HG02623 (cell line): ENCODE data around the gene AHRR.
"Not testable (repeated sequence)": the region's sequence is repeated elsewhere in the genome, so short reads cannot be mapped to it uniquely, and the experiment has no call there.

Experiments
- ATAC-seq: cut with Tn5 transposase; IDR thresholded peaks from one replicate; pipeline ENCODE4 v1.9.1; 2021; ENCODE audit warnings: moderate library complexity; ENCODE audit not compliant: unreplicated experiment

AHRR gene

GRCh38 chr5:321230-321725 lies at the start of gene AHRR:
AHRR (plus strand) TSS chr5:321714; CDS start chr5:343903, 22,189 bp downstream.
- peak; percentile 45 for ATAC-seq

GRCh38 chr5:271828-272167 lies 49.7 kb upstream of the AHRR start:
- ATAC-seq: not testable (repeated sequence)

GRCh38 chr5:273091-273490 lies 48.4 kb upstream of the AHRR start:
- ATAC-seq: not testable (repeated sequence)

- ATAC-seq: not testable (repeated sequence)
Measured at GRCh38 chr5:273491-273890, 48.0 kb upstream of the AHRR start.

GRCh38 chr5:274346-274745 lies 47.2 kb upstream of the AHRR start:
- not testable (repeated sequence) for ATAC-seq

- ATAC-seq: no peak
Measured at GRCh38 chr5:278646-279045, 42.9 kb upstream of the AHRR start.

- ATAC-seq: not testable (repeated sequence)
Measured at GRCh38 chr5:279051-279665, 42.4 kb upstream of the AHRR start.

- no peak for ATAC-seq
Measured at GRCh38 chr5:285991-286557, 35.4 kb upstream of the AHRR start.

- not testable (repeated sequence) for ATAC-seq
Measured at GRCh38 chr5:290200-290599, 31.3 kb upstream of the AHRR start.

- ATAC-seq: not testable (repeated sequence)
Measured at GRCh38 chr5:291345-291744, 30.2 kb upstream of the AHRR start.

GRCh38 chr5:294788-295187 lies 26.7 kb upstream of the AHRR start:
- ATAC-seq: not testable (repeated sequence)

- ATAC-seq: not testable (repeated sequence)
Measured at GRCh38 chr5:296207-296606, 25.3 kb upstream of the AHRR start.

GRCh38 chr5:296954-297353 lies 24.6 kb upstream of the AHRR start:
- not testable (repeated sequence) for ATAC-seq

- ATAC-seq: not testable (repeated sequence)
Measured at GRCh38 chr5:297448-297847, 24.1 kb upstream of the AHRR start.

GRCh38 chr5:297991-298736 lies 23.4 kb upstream of the AHRR start:
- not testable (repeated sequence) for ATAC-seq

GRCh38 chr5:298737-299125 lies 22.8 kb upstream of the AHRR start:
- no peak for ATAC-seq

GRCh38 chr5:299921-300320 lies 21.6 kb upstream of the AHRR start:
- ATAC-seq: not testable (repeated sequence)

GRCh38 chr5:300691-301435 lies 20.7 kb upstream of the AHRR start:
- ATAC-seq: not testable (repeated sequence)

- ATAC-seq: not testable (repeated sequence)
Measured at GRCh38 chr5:302416-302815, 19.1 kb upstream of the AHRR start.

- ATAC-seq: no peak
Measured at GRCh38 chr5:302966-303365, 18.5 kb upstream of the AHRR start.

- not testable (repeated sequence) for ATAC-seq
Measured at GRCh38 chr5:303741-304140, 17.8 kb upstream of the AHRR start.
